Mesenchymal stem cell (in vitro differentiated cells and primary cell): ENCODE data around the gene TUNAR.

Experiments used
- DNase-seq: peaks from one replicate; pipeline ENCODE4 v3.0.0-alpha.2; 2013
- H2AFZ ChIP-seq: one replicate; pipeline ENCODE4 v1.6.1; 2013; ENCODE audit warnings: low read depth, mild to moderate bottlenecking, control low read depth, inconsistent platforms, low read length, moderate library complexity
- H2AK5ac ChIP-seq: 2 replicates; pipeline ENCODE4 v1.6.1; 2013; ENCODE audit warnings: low read length, moderate library complexity, mild to moderate bottlenecking, inconsistent platforms; ENCODE audit not compliant: severe bottlenecking
- H2BK120ac ChIP-seq: one replicate; pipeline ENCODE4 v1.6.1; 2013; ENCODE audit warnings: low read depth, mild to moderate bottlenecking, inconsistent platforms, low read length, moderate library complexity
- H2BK12ac ChIP-seq, 2 experiments: one replicate each; pipeline ENCODE4 v1.6.1; 2013; ENCODE audit warnings: inconsistent platforms in 2 of 2, low read length in 2 of 2, mild to moderate bottlenecking in 2 of 2, moderate library complexity in 2 of 2, control low read depth in 1 of 2
- H2BK15ac ChIP-seq: one replicate; pipeline ENCODE4 v1.6.1; 2013; ENCODE audit warnings: mild to moderate bottlenecking, low read depth, inconsistent platforms; ENCODE audit not compliant: poor library complexity, severe bottlenecking
- H2BK5ac ChIP-seq: 2 replicates; pipeline ENCODE4 v1.6.1; 2013; ENCODE audit warnings: low read depth, mild to moderate bottlenecking, low read length, control low read depth, inconsistent platforms; ENCODE audit not compliant: poor library complexity, severe bottlenecking
- H3K14ac ChIP-seq, 2 experiments: one replicate each; pipeline ENCODE4 v1.6.1; 2013; ENCODE audit warnings: inconsistent platforms in 2 of 2, low read length in 2 of 2, control low read depth in 1 of 2, mild to moderate bottlenecking in 1 of 2, moderate library complexity in 1 of 2
- H3K18ac ChIP-seq, 2 experiments: one replicate each; pipeline ENCODE4 v1.6.1; 2013; ENCODE audit warnings: inconsistent platforms in 2 of 2, low read length in 2 of 2, control low read depth in 1 of 2, low read depth in 1 of 2, mild to moderate bottlenecking in 1 of 2
- H3K23ac ChIP-seq, 2 experiments: one replicate each; pipeline ENCODE4 v1.6.1; 2013; ENCODE audit warnings: inconsistent platforms in 2 of 2, low read length in 2 of 2, mild to moderate bottlenecking in 2 of 2, moderate library complexity in 2 of 2, control low read depth in 1 of 2
- H3K27ac ChIP-seq: 2 replicates; pipeline ENCODE4 v1.5.1; 2013; ENCODE audit warnings: mild to moderate bottlenecking, moderate library complexity, low read length, control low read depth, inconsistent platforms; ENCODE audit not compliant: poor library complexity, severe bottlenecking
- H3K27me3 ChIP-seq, 2 experiments: 2 replicates each; pipeline versions ENCODE4 v1.6.1 to v1.7.0; 2013; ENCODE audit warnings: low read length in 2 of 2, mild to moderate bottlenecking in 2 of 2, moderate library complexity in 2 of 2, control low read depth in 1 of 2, inconsistent platforms in 1 of 2; ENCODE audit not compliant: control insufficient read depth in 1 of 2, insufficient read depth in 1 of 2
- H3K36me3 ChIP-seq, 2 experiments: 2 replicates each; pipeline versions ENCODE4 v1.6.1 to v1.7.0; 2013; ENCODE audit warnings: low read length in 2 of 2, control low read depth in 1 of 2, inconsistent platforms in 1 of 2, low read depth in 1 of 2, mild to moderate bottlenecking in 1 of 2; ENCODE audit not compliant: insufficient read depth in 2 of 2, control insufficient read depth in 1 of 2
- H3K4ac ChIP-seq, 2 experiments: one replicate each; pipeline ENCODE4 v1.6.1; 2013; ENCODE audit warnings: inconsistent platforms in 2 of 2, low read length in 2 of 2, mild to moderate bottlenecking in 2 of 2, moderate library complexity in 2 of 2, control low read depth in 1 of 2, low read depth in 1 of 2
- H3K4me1 ChIP-seq: 2 replicates; pipeline ENCODE4 v1.6.1; 2013; ENCODE audit warnings: low read depth, low read length, control low read depth; ENCODE audit not compliant: control insufficient read depth, insufficient read depth
- H3K4me2 ChIP-seq: 2 replicates; pipeline ENCODE4 v1.6.1; 2013; ENCODE audit warnings: low read length, mild to moderate bottlenecking, inconsistent platforms; ENCODE audit not compliant: poor library complexity, severe bottlenecking
- H3K4me3 ChIP-seq, 2 experiments: 2 replicates each; pipeline versions ENCODE4 v1.5.1 to v1.7.0; 2013; ENCODE audit warnings: low read length in 2 of 2, mild to moderate bottlenecking in 2 of 2, control low read depth in 1 of 2, low read depth in 1 of 2; ENCODE audit not compliant: insufficient read depth in 1 of 2
- H3K79me1 ChIP-seq: replicated peaks from 2 replicates; pipeline ENCODE4 v1.6.1; 2013; ENCODE audit warnings: mild to moderate bottlenecking, control low read depth, low read length, inconsistent platforms; ENCODE audit not compliant: poor library complexity, severe bottlenecking
- H3K9ac ChIP-seq: 2 replicates; pipeline ENCODE4 v1.7.0; 2013; ENCODE audit warnings: mild to moderate bottlenecking, low read length, moderate library complexity
- H3K9me3 ChIP-seq: 2 replicates; pipeline ENCODE4 v1.7.0; 2013; ENCODE audit warnings: mild to moderate bottlenecking, low read length; ENCODE audit not compliant: control insufficient read depth
- H4K8ac ChIP-seq: one replicate; pipeline ENCODE4 v1.6.1; 2013; ENCODE audit warnings: inconsistent platforms, mild to moderate bottlenecking, low read length, moderate library complexity
- H4K91ac ChIP-seq: one replicate; pipeline ENCODE4 v1.6.1; 2013; ENCODE audit warnings: mild to moderate bottlenecking, low read length, inconsistent platforms
- WGBS: methylation state at CpG from one replicate; pipeline ENCODE4 v1.1.7; 2013; ENCODE audit warnings: mixed read lengths; 5-methylcytosine and 5-hydroxymethylcytosine counted together

The TUNAR gene

DNA sequence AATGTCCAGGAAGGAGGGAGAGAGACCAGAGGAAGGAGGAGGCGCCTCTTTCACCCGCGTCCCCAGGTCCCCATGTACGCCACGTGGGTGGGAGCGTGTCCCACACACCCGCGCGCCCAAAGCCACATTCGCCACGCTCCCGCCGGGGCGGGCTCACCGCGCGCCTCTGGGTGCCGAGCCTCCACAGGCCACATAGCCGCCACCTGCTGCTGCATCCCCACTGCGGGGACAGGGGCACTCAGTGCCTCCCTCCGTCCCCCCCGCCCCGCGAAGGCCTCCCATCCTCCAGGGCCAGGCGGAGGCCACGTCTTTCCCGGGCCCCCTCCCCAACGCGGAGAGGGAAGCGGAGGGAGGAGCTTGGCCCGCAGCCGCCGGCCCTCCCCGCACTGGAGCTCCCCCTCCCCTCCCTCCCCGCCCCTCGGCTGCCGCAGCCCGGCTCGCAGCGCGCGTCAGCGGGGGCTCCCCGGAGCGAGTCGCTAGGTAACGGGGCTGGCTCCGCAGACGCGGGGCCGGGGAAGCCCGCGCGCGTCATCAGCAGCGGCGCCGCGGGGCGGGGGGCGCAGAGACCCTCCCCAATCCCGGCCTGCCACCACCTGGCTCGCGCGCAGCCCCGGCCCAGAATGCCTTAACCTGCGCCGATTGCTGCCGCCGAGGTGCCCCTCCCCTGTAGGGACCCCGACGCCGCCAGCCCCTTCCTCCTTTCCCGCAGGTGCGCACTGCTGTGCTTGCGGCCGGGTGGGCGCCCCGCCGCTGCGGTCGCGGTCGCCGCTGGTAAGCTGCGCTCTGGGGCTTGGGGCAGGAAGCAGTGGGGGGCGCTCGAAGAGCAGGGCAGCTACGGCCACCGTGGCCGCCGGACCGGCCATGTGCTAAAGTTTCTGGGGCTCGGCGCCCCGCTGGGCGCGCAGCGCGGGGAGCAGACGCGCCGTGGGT lies 536 bp upstream of the TUNAR start:
- Histone ChIP-seq H3K23ac (no peak overlapping the region), H3K18ac (no peak overlapping the region), H3K4me3 (no peak overlapping the region), H3K4ac (no peak overlapping the region), H3K79me1 (no peaks in the 10 kb centered on the region), H3K9me3 (no peaks in the 10 kb centered on the region), H3K14ac (no peak overlapping the region), H2AFZ (no peak overlapping the region), H3K36me3 (no peaks in the 10 kb centered on the region), H3K27ac (no peak overlapping the region), H4K91ac (no peak overlapping the region), H3K4me2 (peak overlapping the region; percentile 40), H3K27me3 (peaks cover 49 to 80% of the 10 kb centered on the region in 2 experiments), H2BK5ac (no peak overlapping the region), H2BK15ac (no peak overlapping the region), H3K4me1 (peaks cover 12% of the 10 kb centered on the region), H4K8ac (no peak overlapping the region), H3K9ac (no peak overlapping the region), H2BK120ac (no peak overlapping the region), H2BK12ac (no peak overlapping the region), H2AK5ac (no peak overlapping the region)
- DNase-seq = no peak
- WGBS = 12% methylated on average over 72 of the region's 103 CpGs

DNA sequence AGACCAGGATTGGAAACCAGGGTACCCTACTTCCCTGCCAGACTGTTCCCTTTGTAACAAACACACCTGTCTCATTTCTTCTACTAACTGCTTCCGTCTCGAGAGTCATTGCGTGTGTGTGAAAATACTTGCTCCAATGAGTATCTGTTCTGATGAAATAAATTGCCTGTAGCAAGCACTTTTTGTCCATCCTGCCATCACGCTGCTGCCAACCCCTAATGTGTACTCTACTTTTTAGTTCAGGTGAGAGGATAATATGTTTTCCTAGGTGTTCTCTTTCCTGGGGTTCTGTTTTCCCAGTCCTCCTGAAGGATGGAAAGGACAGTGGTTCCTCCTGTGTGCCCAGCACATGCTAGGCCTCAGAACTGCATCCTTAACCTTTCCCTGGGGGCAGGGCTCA lies 1.0 kb downstream of the TUNAR start:
- Histone ChIP-seq H3K14ac (no peak overlapping the region), H2BK120ac (no peak overlapping the region), H3K79me1 (no peaks in the 10 kb centered on the region), H4K8ac (no peak overlapping the region), H3K36me3 (no peaks in the 10 kb centered on the region), H2BK15ac (no peak overlapping the region), H3K27ac (no peak overlapping the region), H3K4me3 (no peak overlapping the region), H4K91ac (no peak overlapping the region), H2BK12ac (no peak overlapping the region), H3K23ac (no peak overlapping the region), H3K9ac (no peak overlapping the region), H3K4me2 (no peak overlapping the region), H3K4me1 (peaks cover 12% of the 10 kb centered on the region), H2BK5ac (no peak overlapping the region), H3K4ac (no peak overlapping the region), H3K9me3 (no peaks in the 10 kb centered on the region), H2AFZ (no peak overlapping the region), H2AK5ac (no peak overlapping the region), H3K27me3 (peaks cover 52 to 95% of the 10 kb centered on the region in 2 experiments), H3K18ac (no peak overlapping the region)
- 80% methylated on average over 3 of the region's 4 CpGs for WGBS
- DNase-seq = no peak

DNA sequence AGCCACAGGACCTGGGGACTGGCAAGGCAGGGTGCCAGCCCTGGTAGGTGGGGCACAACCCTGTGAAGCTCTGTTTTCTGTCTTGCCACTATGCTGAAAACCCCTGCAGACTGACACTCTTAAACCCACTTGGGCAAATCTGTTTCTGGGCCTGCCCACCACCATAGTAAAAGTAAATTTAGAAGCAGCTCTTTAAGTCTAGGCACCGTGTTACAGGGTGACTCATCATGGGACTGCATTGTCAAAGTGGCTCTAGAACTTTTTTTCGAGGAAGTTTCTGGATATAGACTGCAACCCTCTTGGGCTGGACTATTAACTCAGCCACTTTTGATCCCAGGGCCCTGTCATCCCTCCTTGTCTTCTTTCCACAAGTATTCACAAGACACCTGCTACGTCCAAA lies 7.7 kb downstream of the TUNAR start:
- no peak overlapping the region for H3K4me2 ChIP-seq
- no peaks in the 10 kb centered on the region for H3K9me3 ChIP-seq
- no peaks in the 10 kb centered on the region for H3K36me3 ChIP-seq
- DNase-seq = no peak
- no peak overlapping the region for H4K8ac ChIP-seq
- H2BK5ac ChIP-seq = no peak overlapping the region
- no peak overlapping the region for H3K4me3 ChIP-seq
- peaks cover 4 to 63% of the 10 kb centered on the region in 2 experiments for H3K27me3 ChIP-seq
- H3K14ac ChIP-seq = no peak overlapping the region
- no peak overlapping the region for H2AK5ac ChIP-seq
- WGBS = 70% methylated on average over 3 of the region's 3 CpGs
- no peak overlapping the region for H2BK12ac ChIP-seq
- H3K18ac ChIP-seq = no peak overlapping the region
- no peak overlapping the region for H4K91ac ChIP-seq
- H2AFZ ChIP-seq = no peak overlapping the region
- H3K27ac ChIP-seq = no peak overlapping the region
- no peak overlapping the region for H2BK15ac ChIP-seq
- no peak overlapping the region for H3K4ac ChIP-seq
- H3K23ac ChIP-seq = no peak overlapping the region
- no peaks in the 10 kb centered on the region for H3K4me1 ChIP-seq
- H2BK120ac ChIP-seq = no peak overlapping the region
- H3K79me1 ChIP-seq = no peaks in the 10 kb centered on the region
- H3K9ac ChIP-seq = no peak overlapping the region

DNA sequence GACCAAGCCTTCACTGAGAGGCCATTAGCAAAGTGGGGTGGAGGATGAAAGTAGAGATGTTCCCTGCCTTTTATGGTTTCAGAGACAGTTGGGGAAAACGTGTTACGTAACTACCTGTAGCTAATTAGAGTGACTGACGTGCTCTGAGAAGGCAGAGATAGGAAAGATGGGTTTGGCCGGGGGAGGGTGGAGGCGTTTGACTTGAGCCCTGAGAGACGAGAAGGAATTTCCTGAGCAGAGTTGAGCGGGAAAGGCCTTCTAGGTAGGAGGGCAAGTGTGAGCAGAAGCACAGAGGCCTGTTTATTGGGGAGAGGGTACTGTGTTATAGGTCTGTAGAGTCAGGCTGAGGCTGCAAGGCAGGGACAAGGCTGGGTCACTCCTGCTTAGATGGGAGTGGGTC lies 8.6 kb downstream of the TUNAR start:
- H3K79me1 ChIP-seq = no peaks in the 10 kb centered on the region
- no peak overlapping the region for H2BK120ac ChIP-seq
- no peak for DNase-seq
- H4K8ac ChIP-seq = no peak overlapping the region
- WGBS = 60% methylated on average over 7 of the region's 7 CpGs
- no peak overlapping the region for H2BK5ac ChIP-seq
- H3K36me3 ChIP-seq = no peaks in the 10 kb centered on the region
- H2AK5ac ChIP-seq = no peak overlapping the region
- H3K4me2 ChIP-seq = no peak overlapping the region
- H3K14ac ChIP-seq = no peak overlapping the region
- H3K9ac ChIP-seq = no peak overlapping the region
- no peak overlapping the region for H4K91ac ChIP-seq
- no peak overlapping the region for H2BK15ac ChIP-seq
- H3K4ac ChIP-seq = no peak overlapping the region
- H2BK12ac ChIP-seq = no peak overlapping the region
- H3K27me3 ChIP-seq = peaks cover 4 to 54% of the 10 kb centered on the region in 2 experiments
- no peaks in the 10 kb centered on the region for H3K4me1 ChIP-seq
- no peak overlapping the region for H3K23ac ChIP-seq
- no peak overlapping the region for H2AFZ ChIP-seq
- H3K9me3 ChIP-seq = no peaks in the 10 kb centered on the region
- no peak overlapping the region for H3K27ac ChIP-seq
- H3K18ac ChIP-seq = no peak overlapping the region
- H3K4me3 ChIP-seq = no peak overlapping the region
